Endothelial cell of umbilical vein (primary cell): ENCODE measurements around the gene USE1.

Source experiments
- CTCF ChIP-seq, 2 donors: IDR thresholded peaks; 1 replicate in 1 of 2; 2 replicates in 1 of 2; pipeline ENCODE4 v1.5.1; 2011; ENCODE audit warnings: low read length in 2 of 2, mild to moderate bottlenecking in 2 of 2, moderate library complexity in 2 of 2, control low read depth in 1 of 2, inconsistent platforms in 1 of 2, low read depth in 1 of 2; ENCODE audit not compliant: insufficient read depth in 1 of 2; ENCODE audit errors: extremely low read depth in 1 of 2
- EZH2 ChIP-seq: IDR thresholded peaks from 2 replicates; pipeline ENCODE4 v1.6.1; 2012; ENCODE audit warnings: borderline replicate concordance, low read depth, mild to moderate bottlenecking, moderate library complexity, low read length, inconsistent platforms; ENCODE audit not compliant: severe bottlenecking
- FOS ChIP-seq: IDR thresholded peaks from 2 replicates; pipeline ENCODE4 v1.6.1; 2011; ENCODE audit warnings: mild to moderate bottlenecking, low read length, moderate library complexity, borderline replicate concordance; ENCODE audit not compliant: insufficient read depth
- GATA2 ChIP-seq: IDR thresholded peaks from 2 replicates; pipeline ENCODE4 v1.7.0; 2011; ENCODE audit warnings: low read depth, mild to moderate bottlenecking, moderate library complexity, mixed read lengths, low read length; ENCODE audit not compliant: insufficient read length, insufficient read depth
- JUN ChIP-seq: IDR thresholded peaks from 2 replicates; pipeline ENCODE4 v1.6.1; 2011; ENCODE audit warnings: borderline replicate concordance, low read depth; ENCODE audit not compliant: insufficient read length, insufficient read depth
- MAX ChIP-seq: IDR thresholded peaks from 2 replicates; pipeline ENCODE4 v1.6.1; 2011; ENCODE audit not compliant: insufficient read depth, insufficient read length
- MYC ChIP-seq: IDR thresholded peaks from one replicate; pipeline ENCODE4 v1.6.1; 2011; ENCODE audit warnings: mild to moderate bottlenecking, low read depth, low read length
- POLR2A ChIP-seq: IDR thresholded peaks from 2 replicates; pipeline ENCODE4 v1.6.1; 2012; ENCODE audit warnings: low read depth, mild to moderate bottlenecking, control low read depth, low read length
- POLR2AphosphoS5 ChIP-seq: IDR thresholded peaks from 2 replicates; pipeline ENCODE4 v1.6.1; 2012; ENCODE audit warnings: low read depth, mild to moderate bottlenecking, control low read depth, low read length, moderate library complexity; ENCODE audit not compliant: insufficient read depth

- no peak for TF ChIP-seq CTCF (IDR thresholded peaks at IDR 0.05; ENCODE audit: extremely low read depth in 1 of 2, insufficient read depth in 1 of 2, low read depth in 1 of 2, low read length in 2 of 2)
- no peak for TF ChIP-seq POLR2AphosphoS5
- no peak for TF ChIP-seq EZH2
- TF ChIP-seq FOS: no peak
- TF ChIP-seq POLR2A: no peak
- no peak for TF ChIP-seq JUN
- no peak for TF ChIP-seq MYC
- TF ChIP-seq MAX: no peak
- TF ChIP-seq GATA2: no peak
These were observed 50.9 kb downstream of the USE1 start for GRCh38 chr19:17266026-17266425.
